ENCODE data around the gene HEXD.
A peak's percentile ranks its signal among the peaks of the same experiment; 100 is the strongest.

HEXD gene

GRCh38 chr17:82461827-82462524 is 43.8 kb downstream of the HEXD start:
- no peak for DNase-seq

DNA sequence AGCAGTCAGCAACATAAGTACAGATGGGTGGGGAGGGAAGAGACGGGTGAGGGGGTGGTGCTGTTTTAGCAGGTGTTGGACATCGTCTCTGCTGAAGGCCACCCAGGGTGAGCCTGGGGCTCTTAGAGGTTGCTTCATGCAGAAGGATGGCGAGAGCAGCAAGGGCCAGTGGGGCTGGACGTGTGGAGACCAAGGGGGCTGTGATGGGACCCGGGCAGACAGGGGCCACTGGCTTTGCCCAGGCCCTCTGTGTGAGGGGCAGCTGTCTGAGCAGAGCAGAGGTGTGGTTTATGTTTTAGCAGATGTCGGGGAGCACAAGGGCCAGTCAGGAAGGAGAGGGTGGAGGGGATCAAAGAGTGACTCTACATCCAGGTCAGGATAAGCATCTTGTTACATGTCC is 45.2 kb downstream of the HEXD start:
- DNase-seq, result no peak

- DNase-seq, result no peak
Observed at GRCh38 chr17:82463925-82464566, 45.9 kb downstream of the HEXD start.

GRCh38 chr17:82464567-82464929 is 46.4 kb downstream of the HEXD start:
- no peak for DNase-seq

DNA sequence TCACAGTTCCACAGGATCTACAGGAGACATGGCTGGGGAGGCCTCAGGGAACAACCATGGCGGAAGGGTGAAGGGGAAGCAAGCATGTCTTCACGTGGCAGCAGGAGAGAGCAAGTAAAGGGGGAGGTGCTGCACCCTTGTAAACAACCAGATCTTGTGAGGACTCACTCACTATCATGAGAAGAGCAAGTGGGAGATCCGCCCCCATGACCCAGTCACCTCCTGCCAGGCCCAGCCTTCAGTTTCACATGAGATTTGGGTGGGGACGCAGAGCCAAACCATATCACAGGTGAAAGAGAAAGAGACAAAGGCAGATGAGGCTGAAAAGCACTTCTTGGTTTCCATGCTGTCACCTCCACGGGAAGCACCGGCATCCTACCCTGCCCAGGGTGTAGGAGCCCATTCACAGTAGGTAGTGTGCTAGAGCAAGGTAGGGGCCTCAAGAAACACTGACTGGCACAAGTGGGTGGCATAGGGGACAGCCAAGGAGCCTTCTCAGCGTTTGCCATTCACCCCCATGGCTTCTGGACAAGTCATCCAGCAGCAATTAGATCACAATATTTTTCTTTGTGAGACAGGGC is 47.0 kb downstream of the HEXD start:
- DNase-seq, result peak; percentile 38

DNA sequence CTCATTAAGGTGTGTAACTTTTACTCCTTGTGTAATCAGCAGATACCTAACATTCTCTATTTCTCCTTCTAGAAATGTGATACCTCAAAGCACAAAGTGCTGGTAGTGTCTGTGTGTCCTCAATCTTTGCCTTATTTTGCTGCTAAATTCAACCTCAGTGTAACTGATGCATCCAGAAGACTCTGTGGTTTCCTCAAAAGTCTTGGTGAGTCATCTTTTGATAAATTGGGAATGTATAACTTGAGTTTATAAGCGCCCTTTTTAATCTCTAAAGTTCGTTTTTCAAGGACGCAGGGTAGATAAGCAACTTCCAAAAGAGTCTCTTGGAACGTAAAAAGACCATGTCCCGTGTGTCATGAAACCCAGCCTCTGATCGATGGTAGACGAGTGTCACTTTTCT is 50.5 kb downstream of the HEXD start:
- no peak for DNase-seq

GRCh38 chr17:82470065-82470464 is 51.9 kb downstream of the HEXD start:
- no peak for DNase-seq

DNA sequence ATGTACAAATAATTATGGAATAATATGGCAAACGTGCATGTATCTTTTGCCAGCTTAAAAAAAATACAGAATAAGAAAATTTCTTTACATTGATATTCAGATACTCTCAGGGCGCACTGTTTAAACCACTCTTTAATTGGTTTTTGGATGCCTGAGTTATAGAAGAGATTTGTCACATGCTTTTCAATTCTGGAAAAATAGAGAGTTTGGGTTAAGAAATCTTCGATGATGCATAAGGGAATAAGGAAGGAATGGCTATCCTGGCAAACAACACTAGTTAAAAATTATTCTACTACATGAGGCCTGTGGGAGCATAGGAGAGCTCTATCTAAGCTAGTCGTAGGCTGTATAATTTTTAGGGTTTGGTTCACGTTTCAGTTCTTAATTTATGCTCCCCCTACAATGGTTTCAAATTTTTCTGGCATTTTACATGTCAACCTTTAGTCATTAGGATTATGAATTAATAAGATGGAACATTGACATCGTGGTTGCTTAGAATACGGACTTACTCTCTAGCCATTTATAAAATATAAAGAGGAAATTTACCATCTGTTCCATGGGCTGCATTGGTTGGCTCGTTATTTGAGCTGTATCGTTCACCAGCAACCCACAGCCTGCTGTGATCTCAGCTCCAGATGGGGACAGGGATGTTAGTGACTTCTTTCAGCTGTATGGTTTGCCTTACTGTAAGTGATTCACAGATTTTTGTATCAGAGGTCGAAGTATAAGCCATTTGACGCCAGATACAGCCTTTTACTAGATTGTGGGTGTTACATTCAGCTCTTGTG is 56.3 kb downstream of the HEXD start:
- no peak for DNase-seq

DNA sequence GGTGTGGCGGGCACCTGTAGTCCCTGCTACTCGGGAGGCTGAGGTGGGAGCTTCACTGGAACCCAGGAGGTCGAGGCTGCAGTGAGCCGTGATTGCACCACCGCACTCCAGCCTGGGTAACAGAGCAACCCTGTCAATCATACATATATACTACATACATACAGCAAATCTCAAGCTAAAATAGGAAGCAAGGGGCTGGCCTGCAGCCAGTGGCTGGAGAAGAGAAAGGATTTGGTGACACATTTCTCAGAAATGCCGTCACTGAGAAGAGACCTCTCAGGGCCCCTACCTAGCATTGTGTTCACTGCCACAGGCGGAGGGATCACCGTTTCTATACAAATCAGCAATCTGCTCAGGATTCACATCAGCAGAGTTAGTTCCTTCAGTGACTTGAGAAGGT is 57.3 kb downstream of the HEXD start:
- DNase-seq, result no peak

- DNase-seq, result no peak
Observed at GRCh38 chr17:82477934-82478333, 59.8 kb downstream of the HEXD start.

GRCh38 chr17:82479602-82480001 is 61.5 kb downstream of the HEXD start:
- DNase-seq, result no peak

DNA sequence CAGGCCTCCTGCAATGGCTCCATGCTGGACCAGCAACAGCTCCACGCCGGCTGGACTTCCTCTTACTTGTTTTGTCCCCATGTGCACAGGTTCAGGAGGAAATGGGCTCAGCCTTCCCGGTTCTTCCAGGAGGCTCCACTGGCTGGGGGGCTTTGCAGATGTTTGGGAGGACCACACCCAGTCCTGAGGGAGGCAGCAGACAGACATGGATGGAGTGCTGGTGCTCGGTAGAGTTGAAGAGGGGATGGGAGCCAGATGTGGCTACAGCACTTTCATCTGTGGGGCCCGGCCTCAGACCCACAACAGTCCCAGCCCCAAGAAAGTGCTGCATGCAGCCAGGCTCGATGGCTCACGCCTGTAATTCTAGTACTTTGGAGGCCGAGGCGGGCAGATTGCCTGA is 62.2 kb downstream of the HEXD start:
- no peak for DNase-seq

GRCh38 chr17:82483204-82483660 is 65.1 kb downstream of the HEXD start:
- no peak for DNase-seq

DNA sequence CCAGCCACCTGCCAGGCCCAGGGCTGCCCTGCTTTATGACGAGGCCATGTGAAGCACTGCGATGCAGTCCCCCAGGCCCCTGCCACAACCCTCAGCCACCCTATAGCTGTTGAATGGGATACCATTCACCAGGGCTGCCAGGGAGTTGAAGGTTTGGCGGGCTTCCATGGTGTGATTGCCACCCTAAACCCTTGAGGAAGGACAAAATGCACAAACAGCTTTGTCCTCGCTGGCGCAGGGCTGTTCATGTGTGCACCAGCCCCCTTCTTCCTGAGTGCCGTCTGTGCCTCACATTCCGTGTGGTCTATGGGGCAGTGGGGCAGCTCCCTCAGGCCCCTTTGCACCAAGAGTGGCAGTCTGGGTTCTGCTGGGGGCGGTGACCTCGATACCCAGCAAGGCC is 65.7 kb downstream of the HEXD start:
- DNase-seq, result no peak

DNA sequence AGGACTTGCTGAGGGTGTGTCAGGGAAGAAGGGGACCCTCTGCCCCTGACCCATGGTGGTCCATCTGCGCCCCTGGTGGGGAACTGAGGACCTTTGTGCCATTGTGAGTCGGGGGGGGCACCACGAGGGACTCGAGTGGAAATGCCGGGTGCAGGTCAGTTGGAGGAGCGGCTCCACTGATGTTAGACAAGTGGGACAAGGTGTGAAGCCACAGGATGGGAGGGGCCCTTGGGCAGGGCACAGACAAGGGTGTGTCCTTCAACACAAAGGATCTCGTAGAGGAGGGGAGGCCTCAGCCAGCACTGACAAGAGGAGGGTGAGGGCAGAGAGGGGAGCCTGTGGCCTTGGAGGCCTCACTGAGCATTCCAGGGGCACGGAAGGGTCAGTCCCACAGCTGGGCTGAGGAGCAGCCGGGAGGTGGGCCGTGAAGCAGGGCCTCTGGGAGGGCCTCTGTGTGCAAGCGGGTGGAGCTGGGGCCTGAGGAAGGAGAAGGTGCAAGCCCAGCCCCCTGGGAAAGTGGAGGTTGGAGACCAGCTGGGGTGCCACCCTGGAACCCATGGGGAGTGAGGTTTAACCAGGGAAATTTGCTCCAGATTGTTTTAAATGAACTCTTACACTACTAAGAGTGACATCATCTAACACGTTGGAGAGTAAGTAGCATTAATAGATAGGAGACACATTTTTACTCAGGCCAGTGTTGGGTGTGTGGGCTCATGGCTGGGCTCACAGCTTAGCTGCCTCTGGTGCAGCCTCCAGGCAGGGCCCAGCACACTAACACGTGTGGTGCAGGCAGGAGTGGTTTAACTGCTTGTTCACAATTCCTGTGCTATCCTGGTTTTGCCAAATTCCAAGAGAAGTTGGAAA is 68.3 kb downstream of the HEXD start:
- no peak for DNase-seq

GRCh38 chr17:82487910-82488309 is 69.8 kb downstream of the HEXD start:
- no peak for DNase-seq

DNA sequence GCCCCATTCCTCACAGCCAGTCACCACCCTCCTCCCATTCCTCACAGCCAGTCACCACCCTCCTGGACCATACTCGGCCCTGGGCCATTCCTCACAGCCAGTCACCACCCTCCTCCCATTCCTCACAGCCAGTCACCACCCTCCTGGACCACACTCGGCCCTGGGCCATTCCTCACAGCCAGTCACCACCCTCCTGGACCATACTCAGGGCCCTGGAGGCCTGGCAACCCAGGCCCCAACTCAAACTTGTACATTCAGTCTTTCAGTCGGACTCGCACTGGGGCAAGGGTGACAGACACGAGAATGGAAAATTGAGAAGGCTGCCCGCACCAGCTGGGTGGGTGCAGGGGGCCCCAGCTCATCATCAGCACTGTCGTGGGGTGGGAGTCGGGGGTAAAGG is 71.0 kb downstream of the HEXD start:
- DNase-seq, result no peak

- DNase-seq, result no peak
Observed at GRCh38 chr17:82489851-82490511, 71.8 kb downstream of the HEXD start.

DNA sequence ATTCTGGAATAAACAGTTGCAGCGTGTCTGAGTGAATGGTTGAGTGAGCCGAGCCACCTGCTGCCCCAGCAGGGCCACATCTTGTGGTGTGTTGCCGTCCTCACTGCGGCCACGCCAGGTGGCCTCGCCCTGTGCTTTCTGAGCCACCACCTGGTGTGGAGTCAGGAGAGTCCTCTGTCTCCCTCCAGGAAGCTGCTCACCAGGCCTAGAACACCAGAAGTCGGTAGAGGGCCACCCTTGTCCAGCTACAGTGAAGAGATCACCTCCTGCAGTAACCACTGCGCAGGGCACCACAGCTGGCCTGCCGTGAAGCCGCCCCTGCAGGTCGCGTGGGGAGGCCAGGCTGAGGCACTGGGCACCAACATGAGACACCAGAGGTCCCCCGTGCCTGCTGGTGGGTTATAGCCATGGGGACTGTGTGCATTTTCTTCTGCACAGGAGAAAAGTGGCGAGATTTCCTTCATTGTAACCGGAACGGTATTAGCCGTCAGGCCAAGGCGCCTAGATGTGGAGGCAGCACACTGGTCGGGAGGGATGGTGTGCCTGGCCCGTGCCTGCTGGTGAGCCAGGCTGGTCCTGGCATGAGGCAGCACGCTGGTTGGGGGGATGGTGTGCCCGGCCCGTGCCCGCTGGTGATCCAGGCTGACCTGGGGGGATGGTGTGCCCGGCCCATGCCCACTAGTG is 72.5 kb downstream of the HEXD start:
- no peak for DNase-seq

DNA sequence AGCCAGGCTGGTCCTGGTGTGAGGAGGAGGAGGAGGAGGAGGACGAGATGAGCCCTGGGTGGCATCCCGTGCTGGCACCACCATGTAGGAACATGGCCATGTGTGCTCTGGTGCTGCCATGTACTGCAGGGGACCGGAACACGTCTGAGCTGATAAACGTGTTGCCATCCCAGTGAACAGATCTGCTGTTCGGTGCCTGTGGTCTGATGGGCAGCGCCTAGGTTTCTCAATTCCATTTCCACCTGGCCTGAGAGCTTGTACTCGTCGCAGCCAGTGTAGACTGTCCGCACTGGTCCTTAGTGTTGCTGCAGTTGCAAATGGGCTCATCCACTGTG is 73.0 kb downstream of the HEXD start:
- DNase-seq, result no peak

GRCh38 chr17:82491533-82491932 is 73.4 kb downstream of the HEXD start:
- no peak for DNase-seq

Data from stimulated activated CD4-positive, alpha-beta T cell treated with anti-CD3 and anti-CD28 coated beads, Interleukin-4, amount 100 ng/mL, for 1 hour (primary cell).